DMS153 treated with DMSO at 0.1 percent for 48 hours (cell line): ENCODE results near the gene NOTO.
A peak's percentile ranks its signal among the peaks of the same experiment; 100 is the strongest.

Experiments
- DNase-seq: peaks from one replicate; lab custom pipeline; 2025; ENCODE audit not compliant: unreplicated experiment; lab: John Stamatoyannopoulos, UW

The NOTO gene

DNA sequence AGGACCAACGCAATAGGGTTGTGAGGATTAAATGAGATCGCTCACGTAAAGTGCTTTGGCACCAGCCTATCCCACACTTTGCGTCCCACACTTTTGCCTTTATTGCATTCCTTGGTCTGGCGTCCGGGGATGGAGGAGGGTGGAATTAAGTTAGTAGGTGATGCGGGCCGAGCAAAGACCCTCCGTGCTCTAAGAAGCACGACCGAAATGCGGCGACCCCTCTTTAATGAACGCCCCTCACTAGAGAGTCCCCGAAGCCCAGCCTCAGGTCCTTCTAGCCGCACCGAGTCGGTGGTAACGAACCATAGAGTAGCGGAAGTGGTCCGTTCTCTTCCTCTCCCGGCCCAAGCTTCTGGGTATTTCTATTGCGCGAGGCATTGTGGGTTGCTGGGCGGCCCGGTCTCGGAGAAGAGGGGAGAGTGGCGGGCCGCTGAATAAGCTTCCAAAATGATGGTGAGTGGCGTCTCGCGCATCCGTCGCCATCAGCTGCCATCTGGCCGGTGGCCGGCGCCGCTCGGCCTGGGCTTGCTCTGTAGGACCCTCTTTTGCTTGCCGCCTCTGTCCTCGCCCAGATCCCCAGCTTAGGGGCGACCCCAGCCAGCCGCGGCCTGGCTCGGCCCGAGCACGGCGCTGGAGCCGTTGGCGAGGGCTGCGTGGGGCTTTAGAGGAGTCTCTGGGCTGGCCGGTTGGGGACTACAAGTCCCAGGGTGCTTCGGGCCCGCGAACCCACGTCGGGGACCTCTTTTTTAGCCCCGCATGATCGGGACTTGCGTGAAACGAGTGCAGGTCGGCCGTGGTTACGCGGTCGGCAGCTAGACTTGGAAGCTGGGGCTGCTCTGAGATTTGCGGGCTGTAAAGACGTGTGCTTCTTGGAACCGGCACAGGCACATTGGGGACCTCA, 31.8 kb downstream of the NOTO start, which contains the start of gene CCT7:
Gene CCT7, plus strand, starts transcription at position 377 of the 901 bp plus-strand sequence. Its CDS starts 71 bp downstream, at position 448.
- peak; percentile 85 for DNase-seq

DNA sequence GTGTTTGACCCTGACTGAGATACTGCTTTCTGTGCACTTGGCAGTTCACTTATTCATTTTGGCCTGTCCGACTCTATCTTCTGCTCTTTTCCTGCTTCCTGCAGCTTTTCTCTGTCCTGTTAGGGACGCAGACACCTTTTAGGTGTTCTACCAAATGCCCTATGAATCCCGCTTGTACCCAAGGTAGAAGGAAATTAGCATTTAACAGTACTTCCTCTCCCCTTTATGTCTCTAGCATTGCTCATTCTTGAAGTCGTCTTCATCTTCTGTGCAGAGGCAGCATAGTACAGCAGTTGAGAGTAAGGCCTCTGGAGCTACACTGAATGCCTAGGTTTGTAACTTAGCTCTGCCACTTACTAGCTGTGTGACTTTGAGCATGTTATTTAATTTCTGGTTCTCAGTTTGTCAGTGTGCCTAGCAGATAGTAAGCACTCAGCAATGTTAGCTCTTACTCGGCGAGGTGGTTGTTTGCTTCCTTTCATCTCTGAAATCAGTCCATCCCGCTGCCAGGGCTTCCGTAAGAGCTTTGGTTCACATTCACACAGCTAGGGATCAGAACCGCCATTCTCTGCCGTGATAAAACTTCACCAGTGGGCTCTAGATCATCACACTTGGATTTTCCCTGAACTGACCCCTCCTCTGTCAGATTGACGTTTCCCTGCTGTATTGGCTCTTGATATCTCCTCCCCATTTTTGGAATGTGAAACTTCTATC, 33.1 kb downstream of the NOTO start:
- DNase-seq: no peak

DNA sequence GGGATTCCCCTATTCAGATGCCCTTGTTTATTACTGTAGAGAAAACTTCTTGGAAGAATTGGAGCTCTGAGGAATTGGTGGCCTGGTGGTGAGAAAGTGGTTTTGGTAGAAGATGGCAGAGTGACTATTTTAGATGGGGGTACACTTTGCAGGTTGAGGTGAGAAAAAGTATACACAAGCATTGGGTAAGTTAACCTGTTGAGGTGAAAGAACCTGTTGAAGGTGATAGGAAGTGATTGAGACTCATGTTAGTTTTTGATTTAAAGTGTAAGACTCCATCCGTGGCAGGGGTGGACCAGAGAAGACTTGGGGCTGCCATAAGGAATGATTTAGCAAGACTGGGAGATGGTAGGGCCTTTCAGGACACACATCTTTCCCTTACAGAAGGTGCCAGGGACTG, 34.8 kb downstream of the NOTO start:
- DNase-seq: no peak

DNA sequence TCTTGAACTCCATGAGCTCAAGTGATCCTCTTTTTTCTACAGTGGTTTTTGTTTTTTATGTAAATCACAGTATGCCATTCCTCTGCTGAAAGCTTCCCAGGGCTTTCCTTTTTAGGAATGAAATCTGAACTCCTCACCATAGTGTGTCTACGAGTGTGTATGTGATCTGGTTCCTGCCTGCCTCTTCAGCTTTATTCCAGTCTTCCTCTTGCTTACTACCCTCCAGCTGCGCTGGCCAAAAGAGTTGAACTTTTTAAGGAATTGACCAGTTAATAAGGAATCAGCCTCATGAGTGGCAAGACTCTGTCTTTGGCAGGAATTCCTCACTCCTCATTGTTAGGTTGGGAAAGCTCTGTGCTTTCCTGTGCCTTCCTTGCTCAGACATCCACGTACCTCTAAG, 35.8 kb downstream of the NOTO start:
- no peak for DNase-seq

DNA sequence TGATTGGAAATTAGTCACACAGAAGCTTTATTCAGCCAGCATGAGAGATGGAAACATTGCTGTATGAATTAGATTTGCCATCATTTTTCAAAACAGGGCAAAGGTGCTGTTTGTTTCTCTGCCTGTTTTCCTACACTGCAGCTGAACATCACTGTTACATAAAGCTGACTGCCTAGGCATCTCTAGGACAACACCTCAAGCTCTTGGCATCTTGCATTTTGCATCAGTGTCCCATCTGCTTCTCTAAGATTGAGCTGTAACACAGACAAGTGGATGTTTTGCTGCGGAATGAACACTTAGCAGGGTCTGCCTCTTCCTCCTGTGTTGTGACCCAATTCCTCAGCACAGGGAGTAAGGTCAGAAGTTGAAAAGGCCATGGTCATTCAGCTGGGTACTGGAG, 36.6 kb downstream of the NOTO start:
- DNase-seq: no peak

DNA sequence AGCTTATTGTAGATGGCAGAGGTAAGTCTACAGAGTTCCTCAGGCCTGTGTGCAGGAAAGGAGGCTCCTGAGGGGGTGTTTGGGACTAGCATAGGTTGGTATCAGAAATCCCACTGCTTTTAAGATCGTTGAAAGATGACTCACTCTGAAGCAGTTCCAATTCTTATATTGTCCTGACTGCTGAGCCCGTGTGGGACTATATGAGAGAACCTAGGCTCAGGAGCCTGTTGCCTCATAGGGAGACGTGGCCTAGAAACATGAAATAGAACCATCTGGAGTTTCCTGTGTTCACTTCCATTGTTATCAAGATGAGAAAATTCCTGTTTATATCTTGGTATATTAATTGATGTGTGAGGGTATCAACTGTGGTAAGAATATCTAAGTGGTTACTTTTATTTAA, 37.4 kb downstream of the NOTO start:
- DNase-seq: no peak

DNA sequence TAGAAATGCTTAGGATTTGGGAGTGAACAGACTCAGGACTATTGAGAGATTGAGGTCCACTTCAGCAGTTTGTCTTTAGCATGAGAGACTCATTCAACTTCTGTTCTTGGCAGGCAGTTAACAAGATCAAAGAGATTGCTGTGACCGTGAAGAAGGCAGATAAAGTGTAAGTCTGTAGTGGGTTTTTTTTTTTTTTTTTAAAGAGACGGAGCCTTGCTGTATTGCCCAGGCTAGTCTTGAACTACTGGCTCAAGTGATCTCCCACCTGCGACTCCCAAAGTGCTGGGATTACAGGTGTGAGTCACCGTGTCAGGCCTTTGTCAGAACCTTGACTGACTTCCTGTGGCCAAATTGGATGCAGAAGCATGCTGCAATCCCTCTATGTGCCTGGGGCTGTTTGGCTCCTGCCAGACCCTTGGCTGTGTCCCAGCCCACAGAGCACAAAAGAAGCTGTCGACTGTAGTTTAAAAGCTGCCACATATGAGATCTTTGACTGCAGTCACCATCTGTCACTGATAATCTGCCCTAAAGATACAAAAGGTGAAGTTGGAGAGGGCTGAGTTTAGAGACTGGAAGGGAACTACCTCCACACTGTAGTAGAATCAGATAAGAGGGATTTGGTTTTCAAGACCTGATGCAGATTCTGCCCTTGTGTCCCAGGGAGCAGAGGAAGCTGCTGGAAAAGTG, 41.7 kb downstream of the NOTO start:
- no peak for DNase-seq

DNA sequence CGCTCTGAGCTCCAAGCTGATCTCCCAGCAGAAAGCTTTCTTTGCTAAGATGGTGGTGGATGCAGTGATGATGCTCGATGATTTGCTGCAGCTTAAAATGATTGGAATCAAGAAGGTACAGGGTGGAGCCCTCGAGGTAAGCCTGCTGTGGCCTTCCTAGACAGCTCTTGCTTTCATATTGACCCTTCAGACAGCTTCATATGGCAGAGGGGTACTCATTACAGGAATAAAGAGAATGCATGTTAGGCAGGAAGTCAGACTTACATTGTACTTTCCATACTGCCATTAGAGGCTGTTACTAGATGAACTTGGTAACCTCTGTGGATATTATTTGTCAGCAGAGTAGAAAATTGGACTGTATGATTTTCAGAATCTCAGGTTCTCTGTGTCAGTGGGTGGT, 42.2 kb downstream of the NOTO start:
- DNase-seq: no peak

DNA sequence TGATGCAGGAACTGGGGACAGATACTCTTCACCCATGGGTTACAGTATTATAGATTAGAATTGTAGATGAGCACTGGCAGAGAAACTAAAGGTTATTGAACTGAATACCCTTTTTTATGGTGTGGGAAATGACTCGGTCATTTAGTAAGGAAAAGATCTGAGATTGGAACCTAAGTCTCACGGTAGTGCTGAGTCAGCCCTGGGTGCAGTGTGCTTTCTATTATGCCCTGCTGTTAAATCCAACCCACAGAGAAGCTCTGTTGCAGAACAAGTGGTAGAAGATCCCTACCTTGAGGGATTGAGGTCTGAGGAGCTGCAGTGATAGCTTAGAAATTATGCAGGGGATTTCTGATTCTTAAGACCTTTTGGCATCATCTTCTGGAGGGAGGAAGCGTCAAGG, 44.5 kb downstream of the NOTO start:
- no peak for DNase-seq

DNA sequence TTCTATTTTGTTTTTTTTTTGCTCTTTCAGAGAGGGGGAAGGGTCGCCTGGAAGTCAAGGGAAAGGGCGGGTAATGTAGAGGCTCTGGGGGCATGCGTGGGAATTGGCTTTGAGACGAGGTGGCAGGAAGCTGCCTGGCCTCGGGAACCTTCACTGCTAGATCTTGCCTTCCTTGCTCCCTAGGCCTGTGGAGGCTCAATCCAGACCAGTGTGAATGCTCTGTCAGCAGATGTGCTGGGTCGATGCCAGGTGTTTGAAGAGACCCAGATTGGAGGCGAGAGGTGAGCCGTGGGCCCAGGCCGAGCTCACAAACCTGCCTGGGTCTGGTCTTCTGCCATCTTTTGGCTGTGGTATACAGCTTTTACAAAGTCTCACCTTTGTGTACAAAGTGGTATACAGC, 47.3 kb downstream of the NOTO start:
- no peak for DNase-seq

DNA sequence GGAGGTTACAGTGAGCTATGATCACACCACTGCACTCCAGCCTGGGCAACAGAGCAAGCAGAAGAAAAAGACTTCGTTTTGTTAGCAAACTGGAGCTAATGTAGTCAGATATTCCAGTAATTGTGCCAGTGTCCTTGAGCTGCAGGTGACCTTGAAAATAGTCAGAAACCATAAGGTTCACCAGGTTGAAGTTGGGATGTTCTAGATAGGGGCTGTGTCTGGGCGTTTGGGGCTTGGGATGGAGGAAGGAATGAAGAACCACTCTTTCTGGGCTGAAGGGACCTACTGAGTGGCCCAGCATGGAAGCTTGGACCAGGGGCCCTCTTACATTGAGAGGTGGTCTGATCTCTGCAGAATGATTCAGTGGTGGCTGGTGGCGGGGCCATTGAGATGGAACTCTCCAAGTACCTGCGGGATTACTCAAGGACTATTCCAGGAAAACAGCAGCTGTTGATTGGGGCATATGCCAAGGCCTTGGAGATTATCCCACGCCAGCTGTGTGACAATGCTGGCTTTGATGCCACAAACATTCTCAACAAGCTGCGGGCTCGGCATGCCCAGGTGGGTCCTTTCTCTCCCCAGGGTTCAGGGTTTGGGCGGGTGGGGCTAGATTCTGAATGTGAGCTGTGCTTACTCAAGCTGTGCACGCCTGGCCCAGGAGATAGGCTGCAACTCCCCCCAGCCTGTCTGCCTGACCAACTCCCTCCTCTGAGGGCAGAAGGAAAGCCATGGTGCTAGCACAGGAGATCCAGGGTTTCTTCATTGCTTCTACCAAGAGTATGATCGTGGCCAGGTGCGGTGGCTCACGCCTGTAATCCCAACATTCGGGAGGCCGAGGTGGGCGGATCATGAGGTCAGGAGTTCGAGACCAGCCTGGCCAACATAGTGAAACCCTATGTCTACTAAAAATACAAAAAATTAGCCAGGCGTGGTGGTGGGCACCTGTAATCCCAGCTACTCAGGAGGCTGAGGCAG, 48.8 kb downstream of the NOTO start:
- DNase-seq: no peak

DNA sequence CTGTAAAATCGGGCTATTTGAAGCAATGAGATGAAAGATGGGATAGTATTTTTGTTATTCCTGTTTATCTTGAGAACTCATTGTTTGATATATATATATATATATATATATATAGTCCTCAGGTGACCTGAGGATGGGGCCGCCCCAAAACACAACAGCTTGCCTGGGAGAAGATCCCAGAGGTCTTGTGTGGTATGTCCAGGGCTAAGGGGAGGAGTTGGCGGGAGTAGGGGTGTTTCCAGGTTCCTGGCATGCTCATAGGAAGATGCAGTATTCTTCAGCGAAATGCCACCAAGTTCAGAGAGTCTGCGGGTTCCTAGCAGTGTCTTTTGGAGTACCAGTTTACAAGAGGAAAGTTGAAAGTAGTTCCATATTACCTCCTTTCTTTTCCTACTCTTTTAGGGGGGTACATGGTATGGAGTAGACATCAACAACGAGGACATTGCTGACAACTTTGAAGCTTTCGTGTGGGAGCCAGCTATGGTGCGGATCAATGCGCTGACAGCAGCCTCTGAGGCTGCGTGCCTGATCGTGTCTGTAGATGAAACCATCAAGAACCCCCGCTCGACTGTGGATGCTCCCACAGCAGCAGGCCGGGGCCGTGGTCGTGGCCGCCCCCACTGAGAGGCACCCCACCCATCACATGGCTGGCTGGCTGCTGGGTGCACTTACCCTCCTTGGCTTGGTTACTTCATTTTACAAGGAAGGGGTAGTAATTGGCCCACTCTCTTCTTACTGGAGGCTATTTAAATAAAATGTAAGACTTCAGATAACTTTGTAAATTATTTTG, 50.1 kb downstream of the NOTO start:
- DNase-seq: no peak

DNA sequence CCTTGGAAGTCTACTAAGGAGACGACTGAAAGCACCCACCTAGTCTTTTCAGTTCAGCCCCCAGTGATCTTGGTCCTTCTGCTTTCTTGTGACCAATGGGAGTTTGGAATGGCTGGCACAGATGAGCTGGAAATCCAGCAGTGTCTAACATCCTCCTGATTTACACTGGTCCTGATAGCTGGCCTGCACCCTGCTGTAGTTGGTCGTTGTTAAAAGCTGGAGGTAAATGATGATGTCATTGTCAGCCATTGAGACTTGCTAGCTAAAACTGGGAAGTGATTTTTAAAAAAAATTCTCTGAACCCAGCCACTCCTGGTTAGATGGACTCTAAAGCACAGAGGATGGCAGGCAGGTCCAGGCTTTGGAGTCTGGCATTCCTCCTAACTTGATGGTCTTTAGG, 51.0 kb downstream of the NOTO start:
- no peak for DNase-seq

DNA sequence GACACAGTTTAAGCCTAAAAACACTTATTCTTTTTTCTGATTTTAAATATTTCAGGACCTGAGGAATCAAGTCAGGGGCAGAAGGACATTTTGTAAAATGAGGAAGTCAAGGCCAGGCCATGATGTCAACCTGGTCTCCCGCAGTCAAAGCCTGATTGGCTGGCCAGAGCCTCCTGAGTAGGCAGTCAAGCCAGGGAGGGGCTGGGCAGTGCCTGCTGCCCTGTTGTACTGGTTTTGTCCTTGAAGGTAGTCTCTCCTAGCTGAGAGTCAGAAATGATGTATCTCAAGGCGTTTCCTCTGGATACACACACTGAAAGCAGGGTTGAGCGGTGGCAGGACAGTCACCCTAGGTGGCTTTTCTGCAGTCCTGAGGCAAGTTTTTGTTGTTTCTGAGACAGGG, 51.5 kb downstream of the NOTO start:
- no peak for DNase-seq

DNA sequence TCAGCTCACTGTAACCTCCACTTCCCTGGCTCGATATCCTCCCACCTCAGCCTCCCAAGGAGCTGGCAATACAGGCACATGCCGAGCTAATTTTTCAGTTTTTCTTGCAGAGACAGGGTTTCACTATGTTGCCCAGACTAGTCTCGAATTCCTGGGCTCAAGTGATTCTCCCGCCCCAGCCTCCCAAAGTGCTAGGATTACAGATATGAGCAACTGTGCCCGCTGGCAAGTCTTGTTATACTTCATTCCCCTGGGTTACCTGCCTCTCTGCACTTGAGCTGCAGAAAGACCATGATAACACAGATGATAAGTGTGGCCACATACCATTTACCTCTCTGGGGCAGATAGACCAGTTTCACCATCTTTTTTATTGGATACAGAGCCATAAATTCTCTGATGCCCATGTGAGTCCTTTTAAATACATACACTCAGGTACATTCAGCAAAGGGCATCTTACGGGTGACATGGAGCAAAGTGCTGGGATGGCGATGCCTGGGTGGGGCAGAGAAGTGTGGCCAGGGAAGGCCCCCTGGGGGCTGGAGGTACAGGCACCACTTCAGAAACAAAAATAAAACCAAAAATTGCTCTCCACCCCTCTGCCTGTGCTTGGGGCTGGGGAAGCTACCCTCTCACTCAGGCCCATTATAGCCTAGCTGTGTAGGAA, 52.1 kb downstream of the NOTO start:
- DNase-seq: no peak

DNA sequence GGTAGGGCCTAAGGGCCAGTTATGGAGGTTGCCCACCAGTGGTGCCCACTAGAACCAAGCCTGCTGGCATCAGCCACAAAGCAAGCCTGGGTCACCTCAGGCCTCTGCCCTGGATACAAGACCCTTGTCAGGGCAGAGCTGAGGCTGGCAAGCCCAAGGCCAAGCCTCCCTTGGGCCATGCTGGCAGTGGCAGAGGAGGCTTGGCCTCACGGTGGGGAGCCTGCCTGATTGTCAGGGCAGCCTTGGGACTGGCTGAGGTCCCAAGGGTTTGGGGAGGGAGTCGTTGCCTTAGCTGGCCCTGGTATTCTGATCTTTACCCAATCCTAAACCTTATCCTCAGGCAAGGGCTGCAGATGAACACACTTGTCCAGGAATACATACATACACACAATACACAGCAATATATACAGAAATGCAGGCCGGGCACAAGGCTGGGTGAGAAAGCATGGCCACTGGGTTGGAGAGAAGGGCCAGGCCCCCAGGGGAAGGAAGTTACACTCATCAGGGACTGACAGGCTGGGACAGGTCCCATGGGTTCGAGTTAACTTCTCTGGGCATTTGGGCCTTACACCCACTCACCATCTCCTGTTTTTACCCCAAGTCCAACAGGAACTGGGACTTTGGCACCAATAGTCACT, 52.8 kb downstream of the NOTO start:
- no peak for DNase-seq

DNA sequence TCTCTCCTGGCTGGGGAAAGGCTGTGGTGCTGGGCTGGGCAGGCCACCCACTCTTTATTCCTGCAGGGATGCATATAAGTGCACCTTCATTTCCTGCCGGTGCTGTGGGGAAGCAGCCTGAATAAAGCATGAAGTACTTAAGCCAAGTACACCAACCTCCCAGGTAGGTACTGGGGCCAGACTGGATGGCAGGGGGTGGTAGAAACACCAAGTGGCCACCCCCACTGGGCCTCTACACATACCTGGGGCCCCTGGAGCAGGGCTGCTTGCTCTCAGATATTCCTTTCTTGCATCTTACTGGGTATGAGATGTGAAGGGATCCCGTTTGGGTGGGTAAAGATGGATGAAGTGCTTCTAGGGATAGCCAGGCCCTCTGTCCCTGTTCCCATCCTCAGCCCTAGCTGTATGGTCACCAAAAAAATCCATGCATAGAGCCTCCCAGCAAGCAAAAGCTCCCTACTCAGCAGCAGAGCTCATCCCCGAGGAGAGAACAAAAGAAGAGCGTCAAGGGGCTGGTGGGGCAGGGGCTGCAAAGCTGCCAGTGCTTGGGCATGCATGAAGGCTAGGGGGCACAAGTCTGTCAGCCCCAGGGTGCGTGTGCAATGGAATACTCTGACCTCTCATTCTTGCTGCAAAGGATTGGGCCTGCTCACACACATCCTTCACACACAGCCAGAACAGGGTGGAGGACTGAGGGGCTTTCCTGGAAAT, 53.7 kb downstream of the NOTO start:
- no peak for DNase-seq

DNA sequence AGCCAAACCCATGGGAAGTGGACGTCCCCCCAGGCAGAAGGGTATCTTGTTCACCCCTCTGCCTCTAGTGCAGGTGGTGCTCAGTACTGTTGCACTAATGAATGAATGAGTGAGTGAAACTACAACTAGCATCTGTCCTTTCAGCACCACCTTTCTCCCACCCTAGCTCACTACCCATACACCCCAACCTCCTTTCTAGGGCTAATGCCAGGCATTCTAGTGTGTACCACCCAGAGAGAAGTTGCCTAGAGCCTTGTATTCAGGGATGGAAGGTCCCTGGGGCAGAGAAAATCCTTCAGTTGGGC, 54.2 kb downstream of the NOTO start:
- DNase-seq: no peak
